GM21515 (cell line): Measurements from ENCODE around the gene FFAR2.
"Not testable (repeated sequence)": the region's sequence is repeated elsewhere in the genome, so short reads cannot be mapped to it uniquely, and the experiment has no call there.

ENCODE experiments used
- ATAC-seq: cut with Tn5 transposase; IDR thresholded peaks from one replicate; pipeline ENCODE4 v1.9.1; 2021; ENCODE audit not compliant: unreplicated experiment

Gene FFAR2

DNA sequence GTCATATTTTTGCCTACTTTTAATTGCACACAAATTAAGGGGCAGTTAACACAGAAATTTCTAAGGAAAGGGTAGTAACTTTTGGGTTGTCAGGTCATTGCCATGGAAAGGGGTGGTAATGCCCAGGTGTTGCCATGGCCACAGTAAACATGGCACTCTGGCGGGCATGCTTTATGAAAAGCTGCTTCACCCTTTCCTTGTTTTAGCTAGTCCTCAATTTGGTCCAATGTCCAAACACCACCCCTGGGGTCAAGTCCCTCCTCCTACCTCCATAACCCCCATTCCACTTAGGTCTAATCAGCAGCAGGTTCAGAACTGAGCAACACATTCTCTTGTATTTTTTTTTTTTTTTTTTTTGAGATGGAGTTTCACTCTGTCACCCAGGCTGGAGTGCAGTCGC lies 6.6 kb downstream of the FFAR2 start:
- ATAC-seq = no peak

GRCh38 chr19:35455616-35456201 lies 7.7 kb downstream of the FFAR2 start:
- ATAC-seq = no peak

- ATAC-seq = no peak
Measured at GRCh38 chr19:35457173-35457572, 9.1 kb downstream of the FFAR2 start.

GRCh38 chr19:35458192-35458591 lies 10.1 kb downstream of the FFAR2 start:
- ATAC-seq = no peak

DNA sequence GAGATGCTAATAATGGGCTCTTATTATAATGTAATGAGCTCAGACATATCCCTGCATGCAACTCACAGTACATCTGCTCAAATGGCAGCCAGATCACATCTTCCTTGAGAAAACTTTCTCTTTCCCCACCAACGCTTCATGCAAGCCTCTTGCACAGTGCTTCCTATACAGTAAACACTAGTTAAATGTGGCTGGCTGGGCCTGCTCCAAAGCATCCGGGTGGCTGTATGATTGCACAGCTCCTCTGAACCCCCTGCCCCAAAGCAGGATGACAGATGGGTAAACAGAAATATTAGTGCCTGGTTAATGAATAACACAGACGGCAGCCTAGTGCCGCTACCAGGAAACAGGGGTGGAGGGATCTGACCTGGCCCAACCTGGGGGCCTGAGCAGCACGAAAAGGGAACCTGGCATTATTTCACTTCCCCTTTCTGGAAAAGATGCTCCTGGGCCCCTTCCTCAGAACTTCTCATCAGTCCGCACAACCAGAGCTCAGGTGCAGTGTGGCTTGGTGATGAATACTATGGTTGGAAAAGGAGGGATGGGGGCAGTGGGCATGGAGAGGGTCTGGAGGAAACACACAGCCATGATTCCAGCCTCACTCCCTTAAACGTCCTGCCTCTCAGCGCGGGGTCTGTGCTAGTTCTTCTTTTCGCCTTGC lies 10.8 kb downstream of the FFAR2 start:
- ATAC-seq = no peak

- no peak for ATAC-seq
Measured at GRCh38 chr19:35459414-35460082, 11.5 kb downstream of the FFAR2 start.

- no peak for ATAC-seq
Measured at GRCh38 chr19:35460608-35461007, 12.6 kb downstream of the FFAR2 start.

DNA sequence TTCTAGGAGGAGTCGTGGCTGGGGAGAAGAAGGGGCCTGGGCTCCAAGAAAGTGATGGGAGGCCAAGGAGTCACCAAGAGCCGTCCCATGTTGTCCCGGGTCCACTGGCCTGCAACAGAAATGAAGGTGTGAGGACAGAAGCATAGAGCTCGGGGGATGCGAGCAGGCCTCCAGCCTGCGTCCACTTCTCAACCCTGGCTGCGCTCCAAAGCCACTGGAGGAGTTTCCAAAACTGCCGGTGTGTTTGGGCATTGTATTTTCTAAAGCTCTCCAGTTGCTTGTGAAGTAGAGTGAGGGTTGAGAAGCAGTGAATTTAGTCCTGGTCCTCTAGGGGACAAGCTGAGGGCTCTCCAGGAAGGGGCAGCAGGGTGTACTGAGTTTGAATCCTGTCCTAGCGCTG lies 13.0 kb downstream of the FFAR2 start:
- ATAC-seq = no peak

- ATAC-seq = not testable (repeated sequence)
Measured at GRCh38 chr19:35461788-35462187, 13.7 kb downstream of the FFAR2 start.

- peak; percentile 48 for ATAC-seq
Measured at GRCh38 chr19:35462476-35462953, 14.5 kb downstream of the FFAR2 start.

DNA sequence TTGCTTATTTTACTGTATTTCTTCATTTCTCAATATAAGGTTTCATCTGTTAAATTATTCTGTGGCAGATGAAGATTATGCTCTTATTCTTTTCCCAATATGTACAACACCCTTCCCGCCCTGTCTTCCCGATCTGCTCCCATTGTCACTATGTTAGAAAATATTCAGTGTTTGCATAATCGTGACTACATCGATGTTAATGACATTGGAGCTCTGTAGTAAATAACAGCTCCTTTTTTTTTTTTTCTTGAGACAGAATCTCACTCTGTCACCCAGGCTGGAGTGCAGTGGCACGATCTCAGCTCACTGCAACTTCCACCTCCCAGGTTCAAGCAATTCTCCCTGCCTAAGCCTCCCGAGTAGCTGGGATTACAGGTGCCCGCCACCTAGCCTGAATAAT lies 14.9 kb downstream of the FFAR2 start:
- not testable (repeated sequence) for ATAC-seq

- no peak for ATAC-seq
Measured at GRCh38 chr19:35466259-35466658, 18.2 kb downstream of the FFAR2 start.

DNA sequence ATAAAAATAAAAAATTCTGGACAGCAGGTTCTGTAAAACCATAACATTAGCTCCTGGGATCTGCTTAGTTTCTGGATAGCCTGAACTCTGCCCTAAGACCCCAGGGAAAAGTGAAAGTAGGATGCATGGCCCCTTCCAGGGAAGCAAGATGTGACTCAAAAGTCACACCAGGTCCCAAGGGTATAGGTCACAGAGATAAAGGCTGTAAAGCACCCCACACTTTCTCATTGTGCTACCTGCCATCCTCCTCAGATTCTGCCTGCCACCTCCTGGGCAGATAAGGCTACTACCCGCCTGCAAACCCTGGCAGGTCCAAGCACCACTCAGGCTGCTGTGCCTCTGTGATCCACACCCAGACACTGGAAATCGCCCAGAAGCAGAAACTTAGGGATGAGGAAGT lies 20.6 kb downstream of the FFAR2 start:
- ATAC-seq = peak; percentile 69

GRCh38 chr19:35470128-35470527 lies 22.1 kb downstream of the FFAR2 start:
- ATAC-seq = no peak

DNA sequence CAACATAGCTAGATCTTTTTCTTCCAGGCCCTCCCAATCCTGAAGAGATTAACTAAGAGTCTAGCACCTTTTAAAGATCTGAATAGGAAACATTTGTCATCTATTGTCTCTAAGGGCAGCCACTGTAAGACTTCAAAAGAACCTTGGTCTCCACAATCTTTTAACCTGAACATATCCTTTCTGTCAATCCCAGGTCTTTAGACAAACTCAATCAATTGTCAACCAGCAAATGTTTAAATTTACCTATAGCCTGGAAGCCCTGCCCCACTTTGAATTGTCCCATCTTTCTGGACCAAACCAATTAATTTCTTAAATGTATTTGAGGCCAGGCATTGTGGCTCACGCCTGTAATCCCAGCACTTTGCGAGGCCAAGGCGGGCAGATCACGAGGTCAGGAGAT lies 23.0 kb downstream of the FFAR2 start:
- not testable (repeated sequence) for ATAC-seq

DNA sequence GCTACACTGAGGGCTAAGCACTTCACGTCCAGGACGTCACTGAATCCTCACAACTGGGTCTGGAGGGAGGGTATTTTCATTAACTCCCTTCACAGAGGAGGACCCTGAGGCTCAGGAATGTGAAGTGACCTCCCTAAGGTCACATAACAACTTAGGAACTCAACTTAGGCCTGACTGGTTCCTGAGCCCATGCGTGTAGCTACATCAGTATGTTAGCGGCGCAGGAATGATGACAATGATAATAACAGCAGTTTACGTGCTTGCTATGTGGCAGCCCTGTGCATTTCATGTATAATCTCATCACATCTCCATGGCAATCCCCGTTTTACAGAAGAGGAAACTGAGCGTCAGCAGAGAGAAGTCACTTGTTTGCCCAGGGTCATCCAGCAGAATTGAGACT lies 23.9 kb downstream of the FFAR2 start:
- no peak for ATAC-seq

DNA sequence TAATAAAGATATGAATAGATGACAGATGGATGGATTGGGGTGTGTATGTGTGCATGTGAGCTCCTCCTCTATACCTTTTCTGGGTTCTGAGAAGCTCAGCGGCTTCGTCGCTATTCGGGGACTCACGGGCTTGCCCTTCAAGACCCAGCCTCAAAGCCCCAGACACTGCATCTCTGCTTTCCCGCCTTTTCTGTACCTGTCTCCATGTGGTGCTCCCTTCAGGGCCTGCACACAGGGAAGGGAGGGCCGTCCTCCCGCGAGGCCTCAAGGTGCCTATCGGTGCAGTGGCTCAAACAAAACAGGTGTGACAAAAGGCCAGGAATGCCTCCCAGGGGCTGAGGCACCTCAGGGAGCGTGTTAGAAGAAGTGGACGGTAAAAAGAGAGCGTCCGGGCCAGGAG lies 26.0 kb downstream of the FFAR2 start:
- ATAC-seq = no peak

GRCh38 chr19:35474594-35474993 lies 26.5 kb downstream of the FFAR2 start:
- not testable (repeated sequence) for ATAC-seq

DNA sequence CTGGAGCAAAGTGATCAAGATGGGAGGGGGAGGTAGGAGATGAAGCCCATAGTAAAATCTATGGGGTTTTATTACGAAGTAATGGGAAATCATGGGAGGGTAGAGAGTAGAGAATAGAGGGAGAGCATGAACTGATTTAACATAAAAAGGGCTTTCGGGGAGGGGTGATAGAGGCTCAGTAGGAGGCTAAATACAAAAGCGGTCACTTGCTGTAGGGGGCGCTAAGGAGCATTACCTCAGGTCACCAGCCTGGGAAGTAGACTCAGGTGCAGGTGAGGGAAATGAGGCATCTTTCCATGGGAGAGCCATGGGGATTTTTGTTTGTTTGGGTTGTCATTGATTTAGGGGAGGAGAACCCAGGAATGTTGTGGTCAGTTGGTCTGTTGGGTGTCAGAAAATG lies 28.1 kb downstream of the FFAR2 start:
- ATAC-seq = no peak

- ATAC-seq = no peak
Measured at GRCh38 chr19:35478794-35479677, 31.0 kb downstream of the FFAR2 start.

DNA sequence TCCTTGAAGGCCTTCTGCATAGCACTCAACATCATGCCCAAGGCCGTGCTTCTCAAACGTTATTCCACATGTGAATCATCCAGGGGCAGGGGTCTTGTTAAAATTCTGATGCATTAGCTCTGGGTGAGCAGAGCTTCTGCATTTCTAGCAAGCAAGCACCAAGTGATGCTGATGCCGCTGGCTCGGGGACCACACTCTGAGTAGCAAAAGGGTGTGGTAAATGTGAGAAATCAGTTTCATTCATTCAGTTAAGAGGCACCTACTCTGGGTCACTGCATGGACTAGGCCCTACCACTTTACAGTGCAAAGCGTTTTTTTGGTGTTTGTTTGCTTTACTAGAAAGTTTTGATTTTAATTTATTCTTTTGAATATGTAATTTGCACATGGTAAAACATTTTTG lies 35.0 kb downstream of the FFAR2 start:
- ATAC-seq = no peak
